Glutamatergic neuron (in vitro differentiated cells): ENCODE measurements around the gene RTN4. TPM values are rescaled to one million over a fixed set of nuclear protein-coding genes. Genes with fewer than 3 reads are reported as not detected.

Source experiments
- DNase-seq: peaks from one replicate; pipeline ENCODE4 v3.0.0; 2022
- H3K27ac Mint-ChIP-seq: one replicate; pipeline ENCODE4 v1.8.0; 2020; ENCODE audit warnings: mild to moderate bottlenecking, mixed read lengths, inconsistent platforms; ENCODE audit not compliant: unreplicated experiment
- H3K27me3 Mint-ChIP-seq: one replicate; pipeline ENCODE4 v1.8.0; 2020; ENCODE audit warnings: mild to moderate bottlenecking, moderate library complexity, mixed read lengths, inconsistent platforms; ENCODE audit not compliant: unreplicated experiment
- H3K36me3 Mint-ChIP-seq: one replicate; pipeline ENCODE4 v1.8.0; 2020; ENCODE audit warnings: mild to moderate bottlenecking, mixed read lengths, inconsistent platforms; ENCODE audit not compliant: unreplicated experiment
- H3K4me1 Mint-ChIP-seq: one replicate; pipeline ENCODE4 v1.8.0; 2020; ENCODE audit warnings: mild to moderate bottlenecking, low read depth, mixed read lengths, inconsistent platforms; ENCODE audit not compliant: unreplicated experiment
- H3K4me3 Mint-ChIP-seq: one replicate; pipeline ENCODE4 v1.8.0; 2020; ENCODE audit warnings: mild to moderate bottlenecking, mixed read lengths, inconsistent platforms; ENCODE audit not compliant: unreplicated experiment
- H3K9me3 Mint-ChIP-seq: one replicate; pipeline ENCODE4 v1.8.0; 2020; ENCODE audit warnings: mild to moderate bottlenecking, moderate library complexity, mixed read lengths, inconsistent platforms; ENCODE audit not compliant: unreplicated experiment
- CTCF ChIP-seq: fragments of 200-600 bp; sonication (generic); IDR thresholded peaks from one replicate; pipeline ENCODE4 v1.5.0; 2021; ENCODE audit not compliant: partially characterized antibody, unreplicated experiment
- total RNA-seq: library from RNA; stranded (reverse); fragmentation: NEBNext Ultra II Directional; extraction: Animal tissue kit (Norgen Biotek cat#: 25700); gene quantifications from one replicate; pipeline ENCODE4 v1.2.1, GENCODE V29; 2021; ENCODE audit not compliant: unreplicated experiment

RTN4 gene
- total RNA-seq, 1 donor from 2014 or later = 772 TPM

- no peak overlapping the region for H3K27ac Mint-ChIP-seq
- H3K9me3 Mint-ChIP-seq = no peaks in the 10 kb centered on the region
- no peak for DNase-seq
- H3K36me3 Mint-ChIP-seq = no peaks in the 10 kb centered on the region
- H3K4me1 Mint-ChIP-seq = no peaks in the 10 kb centered on the region
- no peak for TF ChIP-seq CTCF
- H3K27me3 Mint-ChIP-seq = peaks cover 6% of the 10 kb centered on the region
- no peak overlapping the region for H3K4me3 Mint-ChIP-seq
These were observed 122.3 kb downstream of the RTN4 start for GRCh38 chr2:54927751-54928615.

GRCh38 chr2:54927085-54927750, 123.0 kb downstream of the RTN4 start:
- no peak for TF ChIP-seq CTCF
- Mint-ChIP-seq H3K4me3 (no peak overlapping the region), H3K27ac (no peak overlapping the region), H3K9me3 (no peaks in the 10 kb centered on the region), H3K4me1 (no peaks in the 10 kb centered on the region), H3K36me3 (no peaks in the 10 kb centered on the region), H3K27me3 (peaks cover 4% of the 10 kb centered on the region)
- no peak for DNase-seq

GRCh38 chr2:54925022-54925421, 125.2 kb downstream of the RTN4 start:
- no peaks in the 10 kb centered on the region for H3K9me3 Mint-ChIP-seq
- H3K27ac Mint-ChIP-seq = no peak overlapping the region
- H3K4me1 Mint-ChIP-seq = no peaks in the 10 kb centered on the region
- no peak overlapping the region for H3K4me3 Mint-ChIP-seq
- H3K27me3 Mint-ChIP-seq = peaks cover 2% of the 10 kb centered on the region
- TF ChIP-seq CTCF = no peak
- H3K36me3 Mint-ChIP-seq = no peaks in the 10 kb centered on the region
- DNase-seq = no peak

- Mint-ChIP-seq H3K27me3 (peaks cover 2% of the 10 kb centered on the region), H3K27ac (no peak overlapping the region), H3K36me3 (no peaks in the 10 kb centered on the region), H3K4me1 (no peaks in the 10 kb centered on the region), H3K9me3 (no peaks in the 10 kb centered on the region), H3K4me3 (no peak overlapping the region)
- DNase-seq = no peak
- TF ChIP-seq CTCF = no peak
These were observed 126.1 kb downstream of the RTN4 start for GRCh38 chr2:54924121-54924520.

Other genes with a start within 250 kb of the RTN4 start
- gene CLHC1, start 181.8 kb upstream of the RTN4 start, total RNA-seq = 19.8 TPM
- 437 TPM for gene RPS27A, start 182.2 kb upstream of the RTN4 start, total RNA-seq
- gene MTIF2, start 218.8 kb upstream of the RTN4 start, total RNA-seq = 25.2 TPM